HG03342 (cell line): ENCODE data around the gene GSTP1.
A peak's percentile ranks its signal among the peaks of the same experiment; 100 is the strongest.
"Not testable (repeated sequence)": the region's sequence is repeated elsewhere in the genome, so short reads cannot be mapped to it uniquely, and the experiment has no call there.

Experiments
- ATAC-seq: cut with Tn5 transposase; IDR thresholded peaks from one replicate; pipeline ENCODE4 v1.9.1; 2021; ENCODE audit warnings: mild to moderate bottlenecking, moderate library complexity; ENCODE audit not compliant: unreplicated experiment

Gene GSTP1

GRCh38 chr11:67583247-67584204 is at the start of gene GSTP1:
TSS of gene GSTP1 (plus strand) at chr11:67583812. CDS start at chr11:67583844, 32 bp downstream.
- ATAC-seq: peak; percentile 56

- ATAC-seq: no peak
These were observed 49.4 kb upstream of the GSTP1 start for GRCh38 chr11:67534070-67534679.

- no peak for ATAC-seq
These were observed 48.1 kb upstream of the GSTP1 start for GRCh38 chr11:67535561-67535960.

GRCh38 chr11:67538306-67538705 is 45.3 kb upstream of the GSTP1 start:
- no peak for ATAC-seq

GRCh38 chr11:67538823-67539505 is 44.6 kb upstream of the GSTP1 start:
- no peak for ATAC-seq

GRCh38 chr11:67539550-67539949 is 44.1 kb upstream of the GSTP1 start:
- ATAC-seq: no peak

- ATAC-seq: no peak
These were observed 42.4 kb upstream of the GSTP1 start for GRCh38 chr11:67541198-67541597.

GRCh38 chr11:67542169-67542568 is 41.4 kb upstream of the GSTP1 start:
- ATAC-seq: no peak

GRCh38 chr11:67542971-67543370 is 40.6 kb upstream of the GSTP1 start:
- ATAC-seq: no peak

- ATAC-seq: no peak
These were observed 40.0 kb upstream of the GSTP1 start for GRCh38 chr11:67543585-67543984.

- ATAC-seq: no peak
These were observed 38.9 kb upstream of the GSTP1 start for GRCh38 chr11:67544616-67545242.

- ATAC-seq: no peak
These were observed 38.3 kb upstream of the GSTP1 start for GRCh38 chr11:67545280-67545679.

- not testable (repeated sequence) for ATAC-seq
These were observed 35.5 kb upstream of the GSTP1 start for GRCh38 chr11:67548112-67548511.

GRCh38 chr11:67548555-67549110 is 35.0 kb upstream of the GSTP1 start:
- no peak for ATAC-seq

- no peak for ATAC-seq
These were observed 32.5 kb upstream of the GSTP1 start for GRCh38 chr11:67551127-67551526.

- ATAC-seq: not testable (repeated sequence)
These were observed 31.9 kb upstream of the GSTP1 start for GRCh38 chr11:67551697-67552096.

GRCh38 chr11:67556244-67556643 is 27.4 kb upstream of the GSTP1 start:
- ATAC-seq: no peak

- ATAC-seq: no peak
These were observed 25.4 kb upstream of the GSTP1 start for GRCh38 chr11:67558084-67558772.

- peak; percentile 77 for ATAC-seq
These were observed 21.5 kb upstream of the GSTP1 start for GRCh38 chr11:67561971-67562619.
